Ammon's horn (tissue), 1 donor: ENCODE results near the gene NID2.

ENCODE experiments used
- DNase-seq: peaks from one replicate; pipeline ENCODE4 v3.0.0-alpha.2; 2016; ENCODE audit warnings: low spot score

The NID2 gene

DNA sequence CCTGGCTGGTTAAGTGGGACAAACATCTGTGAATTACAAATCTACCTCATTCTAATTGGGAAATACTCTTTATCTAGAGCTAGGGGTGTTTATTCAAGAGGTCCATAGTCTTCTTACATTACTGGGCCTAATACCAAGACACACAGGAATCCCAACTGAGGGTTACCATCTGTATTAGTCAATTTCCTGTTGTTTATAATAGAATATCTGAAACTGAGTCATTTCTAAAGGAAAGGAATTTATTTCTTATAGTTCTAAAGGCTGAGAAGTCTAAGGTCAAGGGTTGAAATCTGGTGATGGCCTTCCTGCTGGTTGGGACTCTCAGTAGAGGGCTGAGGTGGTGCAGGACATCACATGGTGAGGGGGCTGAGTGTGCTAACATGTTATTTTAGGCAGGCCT, 43.5 kb downstream of the NID2 start:
- DNase-seq = no peak

DNA sequence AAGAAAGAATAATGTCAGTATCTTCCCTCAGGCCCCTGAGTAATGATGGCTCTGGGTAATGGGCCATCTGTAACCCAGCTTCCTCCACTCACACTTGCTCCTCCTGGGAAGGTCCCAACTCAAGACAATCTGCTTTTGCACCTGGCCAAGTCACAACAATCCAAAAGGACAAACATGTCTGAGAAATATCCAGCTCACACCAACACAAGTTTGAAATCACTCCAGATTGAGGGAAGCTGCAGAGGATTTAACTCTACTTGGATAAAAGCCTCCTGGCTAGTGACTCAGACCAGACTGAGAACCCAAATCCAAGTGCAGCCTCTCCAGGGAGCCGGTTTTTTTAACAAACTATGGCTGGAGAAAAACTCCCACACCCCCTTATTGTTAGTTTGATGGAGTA, 45.3 kb downstream of the NID2 start:
- DNase-seq = no peak

- no peak for DNase-seq
Observed at GRCh38 chr14:52021957-52022600, 46.8 kb downstream of the NID2 start.

- DNase-seq = no peak
Observed at GRCh38 chr14:52020866-52021717, 47.8 kb downstream of the NID2 start.

- no peak for DNase-seq
Observed at GRCh38 chr14:52020161-52020714, 48.6 kb downstream of the NID2 start.

DNA sequence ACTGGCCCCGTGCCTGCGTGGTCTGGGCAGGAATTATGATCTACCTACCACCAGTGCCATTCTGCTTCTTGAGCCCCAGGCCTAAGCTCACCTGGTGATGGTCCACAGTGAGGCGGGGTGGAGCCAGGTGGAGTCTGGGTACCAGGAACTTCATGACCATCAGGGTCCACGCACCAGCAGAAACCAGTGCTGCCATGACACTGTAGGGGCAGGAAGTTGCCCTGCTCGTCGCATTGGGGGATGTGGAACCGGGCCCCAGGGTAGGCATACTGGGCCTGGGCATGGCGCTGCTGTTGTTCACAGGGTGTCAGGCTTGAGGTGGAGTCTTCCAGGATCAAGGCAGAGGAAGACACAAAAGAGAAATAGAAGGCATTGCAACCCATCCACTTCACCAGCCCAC, 49.9 kb downstream of the NID2 start:
- DNase-seq = no peak

GRCh38 chr14:52018252-52018651, 50.6 kb downstream of the NID2 start:
- DNase-seq = no peak

- peak; percentile 84 for DNase-seq
Observed at GRCh38 chr14:52015411-52016030, 53.3 kb downstream of the NID2 start.

GRCh38 chr14:52014601-52015267, 54.1 kb downstream of the NID2 start:
- DNase-seq = peak; percentile 88

- DNase-seq = no peak
Observed at GRCh38 chr14:52013984-52014600, 54.8 kb downstream of the NID2 start.

- no peak for DNase-seq
Observed at GRCh38 chr14:52012635-52013034, 56.2 kb downstream of the NID2 start.

GRCh38 chr14:52011523-52011922, 57.3 kb downstream of the NID2 start:
- peak; percentile 66 for DNase-seq

DNA sequence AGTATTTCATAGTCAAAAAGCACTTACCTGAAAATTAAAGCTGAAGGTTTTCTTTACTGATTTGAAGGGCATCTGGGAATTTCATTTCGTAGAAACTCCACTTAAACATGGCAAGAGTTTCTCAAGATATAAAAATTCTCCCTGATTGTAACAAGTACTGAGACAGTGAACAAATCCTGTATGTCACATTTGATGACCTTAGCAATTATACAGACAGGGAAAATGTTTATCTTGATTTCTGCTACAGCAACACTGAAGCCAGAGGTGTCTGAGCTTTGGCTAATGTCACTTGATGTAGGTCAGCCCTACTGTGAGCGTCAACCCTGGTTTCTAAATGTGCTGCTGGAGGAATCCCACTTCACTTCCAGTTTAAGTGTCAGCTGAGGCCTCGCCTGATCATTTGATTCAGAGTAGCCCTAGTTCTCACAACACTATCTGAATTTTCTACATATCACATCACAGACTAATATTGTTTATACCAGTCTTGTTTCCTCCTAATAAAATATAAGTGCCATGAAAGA, 58.6 kb downstream of the NID2 start:
- no peak for DNase-seq

DNA sequence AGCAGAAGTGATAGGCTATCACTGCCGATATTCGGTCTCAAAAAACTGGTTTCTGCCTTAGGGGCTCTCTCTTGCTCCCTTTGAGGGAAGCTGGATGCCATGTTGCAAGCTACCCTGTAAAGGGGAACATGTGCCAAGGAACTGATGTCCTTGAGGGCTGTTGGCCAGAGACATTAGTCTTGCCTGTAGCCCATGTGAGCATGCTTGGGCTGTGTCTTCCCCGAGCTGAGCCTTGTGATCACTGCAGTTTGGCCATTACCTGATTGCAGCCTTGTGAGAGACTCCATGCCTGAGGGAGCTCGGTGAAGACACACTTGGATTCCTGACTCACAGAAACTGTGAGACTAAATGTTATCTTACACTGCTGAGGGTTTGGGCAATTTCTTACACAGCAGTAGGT, 60.7 kb downstream of the NID2 start:
- DNase-seq = no peak

DNA sequence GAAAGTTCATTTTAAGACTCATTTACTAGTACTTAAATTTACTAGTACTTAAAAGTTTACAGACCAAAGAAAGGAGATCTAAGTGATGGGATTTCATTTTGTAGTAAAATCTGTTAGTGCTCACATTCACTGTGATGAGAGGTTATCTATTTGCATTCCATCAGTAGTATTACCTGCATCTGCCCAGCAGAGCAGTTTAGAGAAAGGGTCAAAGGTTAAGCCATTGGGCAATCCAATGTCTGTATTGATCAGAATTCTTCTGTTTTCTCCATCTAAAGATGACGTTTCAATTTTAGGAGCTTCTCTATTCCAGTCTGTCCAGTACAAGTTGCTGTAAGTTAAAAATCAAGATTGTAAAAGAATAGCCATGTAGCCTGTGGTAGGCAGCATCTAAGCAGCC, 61.2 kb downstream of the NID2 start:
- DNase-seq = no peak

GRCh38 chr14:52007211-52007610, 61.6 kb downstream of the NID2 start:
- no peak for DNase-seq

- no peak for DNase-seq
Observed at GRCh38 chr14:52006361-52006760, 62.5 kb downstream of the NID2 start.

DNA sequence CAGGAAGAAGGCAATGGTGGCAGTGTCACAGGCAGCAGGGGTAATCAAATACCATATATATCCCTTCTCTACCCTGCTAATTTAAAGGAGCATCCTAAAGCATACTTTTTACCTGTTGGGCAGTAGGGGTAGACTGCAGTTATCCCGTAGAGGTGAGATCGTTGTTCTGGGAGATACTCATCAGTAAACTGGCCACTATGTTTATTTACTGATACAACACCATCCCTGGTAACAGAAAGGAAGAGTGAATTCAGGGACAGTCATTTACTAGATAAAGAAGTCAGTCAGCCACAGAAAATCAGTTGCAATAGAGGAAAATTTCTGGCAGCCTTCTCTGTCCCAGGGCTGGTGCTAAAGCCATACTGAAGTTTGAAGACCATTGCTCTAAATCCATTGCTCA, 63.2 kb downstream of the NID2 start:
- no peak for DNase-seq

DNA sequence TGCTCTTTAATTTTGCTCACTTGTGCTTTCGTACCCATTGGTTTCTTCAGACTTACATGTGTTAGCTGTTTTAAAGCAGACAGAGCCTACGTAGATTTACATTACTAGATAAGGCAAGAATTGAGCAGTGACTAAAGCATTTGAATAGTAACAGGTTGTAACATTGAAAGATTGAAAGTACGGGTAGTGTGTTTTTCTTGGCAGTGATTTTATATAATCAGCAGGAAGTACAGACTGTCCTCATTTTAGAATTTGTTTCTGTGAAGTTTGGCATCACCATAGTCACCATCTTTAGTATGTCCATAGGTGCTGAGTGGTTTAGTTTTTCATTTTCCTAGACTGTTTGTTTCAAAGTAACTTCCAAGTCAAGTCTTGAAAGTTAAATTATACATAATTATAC, 65.5 kb downstream of the NID2 start:
- no peak for DNase-seq

- no peak for DNase-seq
Observed at GRCh38 chr14:52002542-52002941, 66.3 kb downstream of the NID2 start.

DNA sequence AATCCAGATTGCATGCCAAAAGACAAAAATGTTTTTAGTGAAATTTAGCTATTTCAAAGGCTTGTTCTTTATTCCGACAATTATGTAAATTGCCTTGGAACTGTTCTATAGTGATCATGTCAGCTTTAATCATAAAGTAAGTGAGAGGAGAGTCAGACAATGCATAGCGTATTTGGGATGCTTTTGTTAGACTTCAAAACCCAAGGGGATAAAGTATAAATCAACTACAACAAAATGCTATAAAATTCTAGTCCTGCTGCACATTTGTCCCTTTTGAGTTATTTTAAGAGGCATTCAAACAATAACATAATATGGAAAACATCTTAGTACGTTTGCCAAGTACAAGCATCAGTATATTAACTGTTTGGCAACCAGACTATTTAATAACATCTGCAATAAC, 68.2 kb downstream of the NID2 start:
- no peak for DNase-seq
